HCT116 (cell line): Measurements from ENCODE around the gene CDCA4. TPM values are rescaled to one million over a fixed set of nuclear protein-coding genes. Genes with fewer than 3 reads are reported as not detected.

Experiments used
- ATAC-seq: fragments of 200-7000 bp; cut with Tn5 transposase; 2 replicates; pipeline ENCODE4 v1.9.1; 2020; ENCODE audit warnings: mild to moderate bottlenecking, moderate library complexity
- BruUV-seq: library from RNA; stranded (reverse); fragments of 400-500 nt; replicated peaks from 2 replicates; lab custom pipeline; 2021; lab: Mats Ljungman, UMichigan
- CTCF ChIA-PET: fragments of 300-600 bp; sonication (Branson Sonifier 250); formaldehyde crosslinking; loops from one replicate; lab custom pipeline; 2021; ENCODE audit warnings: antibody characterized with exemption; lab: Charles Lee
- POLR2A ChIA-PET: fragments of 300-600, 350-600 bp; sonication (Branson Sonifier 250); formaldehyde crosslinking; loops from one replicate; lab custom pipeline; 2021; ENCODE audit warnings: antibody characterized with exemption; lab: Charles Lee
- RAD21 ChIA-PET, 2 experiments: fragments of 300-600 bp; sonication (Branson Sonifier 250); formaldehyde crosslinking; loops; one replicate each; lab custom pipeline; 2023; ENCODE audit warnings: low total read pairs in 2 of 2; ENCODE audit not compliant: uncharacterized antibody in 2 of 2, unreplicated experiment in 2 of 2, low non-redundant PET in 1 of 2; lab: Charles Lee
- DNase-seq: peaks from one replicate; pipeline ENCODE4 v3.0.0-alpha.2; 2010; ENCODE audit warnings: low read depth, low spot score
- H2AFZ ChIP-seq: fragments of 200-600 bp; shearing (Covaris generic), sonication (generic); 2 replicates; pipeline ENCODE4 v1.6.1; 2017; ENCODE audit warnings: low read depth, mixed run types, mixed read lengths, antibody characterized with exemption, low read length; ENCODE audit not compliant: poor library complexity, severe bottlenecking
- H3K27ac ChIP-seq: 2 replicates; pipeline ENCODE4 v1.5.1; 2012; ENCODE audit warnings: low read depth, low read length
- H3K27me3 ChIP-seq: fragments of 200-600 bp; sonication (generic); 2 replicates; pipeline ENCODE4 v1.6.1; 2016; ENCODE audit warnings: mixed run types, low read length, mixed read lengths; ENCODE audit not compliant: insufficient read depth
- H3K36me3 ChIP-seq, 2 experiments: fragments of 200-500 bp in 1 of 2; fragments of 200-600 bp in 1 of 2; sonication (Bioruptor generic) in 1 of 2; sonication (generic) in 1 of 2; 2 replicates each; pipeline versions ENCODE4 v1.5.1 to v1.6.1; 2014 to 2016; ENCODE audit warnings: low read length in 2 of 2, inconsistent platforms in 1 of 2, mixed read lengths in 1 of 2, mixed run types in 1 of 2; ENCODE audit not compliant: insufficient read depth in 2 of 2, control insufficient read depth in 1 of 2
- H3K4me1 ChIP-seq, 2 experiments: fragments of 200-600 bp in 1 of 2; sonication (generic) in 1 of 2; 2 replicates each; pipeline versions ENCODE4 v1.5.1 to v1.6.1; 2012 to 2017; ENCODE audit warnings: low read length in 2 of 2, inconsistent platforms in 1 of 2, mild to moderate bottlenecking in 1 of 2, mixed read lengths in 1 of 2, mixed run types in 1 of 2, moderate library complexity in 1 of 2; ENCODE audit not compliant: insufficient read depth in 2 of 2, control insufficient read depth in 1 of 2
- H3K4me2 ChIP-seq: fragments of 200-600 bp; sonication (generic); 2 replicates; pipeline ENCODE4 v1.6.1; 2017; ENCODE audit warnings: mixed run types, low read length, mixed read lengths
- H3K4me3 ChIP-seq, 2 experiments: fragments of 200-600 bp in 1 of 2; sonication (generic) in 1 of 2; replicated peaks in 1 of 2; 2 replicates each; pipeline ENCODE4 v1.5.1; 2011 to 2016; ENCODE audit warnings: low read length in 2 of 2, control low read depth in 1 of 2, low read depth in 1 of 2, mild to moderate bottlenecking in 1 of 2, mixed read lengths in 1 of 2, mixed run types in 1 of 2
- H3K79me2 ChIP-seq: fragments of 200-600 bp; sonication (generic); 2 replicates; pipeline ENCODE4 v1.6.1; 2017; ENCODE audit warnings: mild to moderate bottlenecking, mixed run types, low read length, moderate library complexity, mixed read lengths; ENCODE audit not compliant: insufficient read depth
- H3K9ac ChIP-seq: fragments of 200-600 bp; sonication (generic); 2 replicates; pipeline ENCODE4 v1.6.1; 2016; ENCODE audit warnings: low read length, mixed read lengths
- H3K9me2 ChIP-seq: fragments of 200-600 bp; sonication (generic), shearing (Covaris generic); 2 replicates; pipeline ENCODE4 v1.6.1; 2017; ENCODE audit warnings: mixed run types, mild to moderate bottlenecking, moderate library complexity; ENCODE audit not compliant: insufficient read depth
- H3K9me3 ChIP-seq, 2 experiments: fragments of 200-500 bp in 1 of 2; fragments of 200-600 bp in 1 of 2; sonication (Bioruptor generic) in 1 of 2; sonication (generic) in 1 of 2; 2 replicates each; pipeline ENCODE4 v1.6.1; 2014 to 2017; ENCODE audit warnings: low read length in 2 of 2, mixed read lengths in 2 of 2, inconsistent platforms in 1 of 2, low read depth in 1 of 2, mild to moderate bottlenecking in 1 of 2, mixed run types in 1 of 2, moderate library complexity in 1 of 2; ENCODE audit not compliant: control insufficient read depth in 1 of 2, insufficient read depth in 1 of 2
- H4K20me1 ChIP-seq: fragments of 200-600 bp; sonication (generic), shearing (Covaris generic); 2 replicates; pipeline ENCODE4 v1.6.1; 2017; ENCODE audit warnings: mixed run types, mild to moderate bottlenecking, moderate library complexity; ENCODE audit not compliant: insufficient read depth
- CEBPB ChIP-seq: IDR thresholded peaks from 2 replicates; pipeline ENCODE4 v1.6.1; 2012; ENCODE audit warnings: low read depth
- CTCF ChIP-seq, 3 experiments: fragments of 200-600 bp in 1 of 3; sonication (generic) in 1 of 3; IDR thresholded peaks in 2 of 3; conservative IDR thresholded peaks in 1 of 3; 2 replicates each; pipeline ENCODE4 v1.5.1; 2012 to 2017; ENCODE audit warnings: low read depth in 2 of 3, low read length in 2 of 3, antibody characterized with exemption in 1 of 3, borderline replicate concordance in 1 of 3, control low read depth in 1 of 3, mild to moderate bottlenecking in 1 of 3, mixed read lengths in 1 of 3, mixed run types in 1 of 3, moderate library complexity in 1 of 3; ENCODE audit not compliant: insufficient read depth in 1 of 3
- EGR1 ChIP-seq: IDR thresholded peaks from 2 replicates; pipeline ENCODE4 v1.6.1; 2012; ENCODE audit warnings: low read depth
- POLR2A ChIP-seq: IDR thresholded peaks from 2 replicates; pipeline ENCODE4 v1.7.0; 2011; ENCODE audit warnings: borderline replicate concordance; ENCODE audit not compliant: insufficient read depth, insufficient read length; ENCODE audit errors: extremely low read depth
- POLR2AphosphoS5 ChIP-seq: IDR thresholded peaks from 2 replicates; pipeline ENCODE4 v1.6.1; 2011; ENCODE audit warnings: mild to moderate bottlenecking, low read depth, low read length, moderate library complexity
- RAD21 ChIP-seq: IDR thresholded peaks from 2 replicates; pipeline ENCODE4 v1.6.1; 2012; ENCODE audit warnings: low read depth, mild to moderate bottlenecking
- SRF ChIP-seq: IDR thresholded peaks from 2 replicates; pipeline ENCODE4 v1.6.1; 2012; ENCODE audit warnings: low read depth
- ZFX ChIP-seq: fragments of 450-650 bp; IDR thresholded peaks from 2 replicates; pipeline ENCODE4 v1.6.1; 2017
- intact Hi-C: fragments of 100-400 bp; cut with micrococcal nuclease; formaldehyde crosslinking; loops from 2 replicates; pipeline ENCODE4 v1.10.0; 2022
- total RNA-seq: library from RNA; stranded (reverse); gene quantifications from one replicate; pipeline ENCODE4 v1.2.1, GENCODE V29; 2021; ENCODE audit not compliant: unreplicated experiment
- TF ChIP-seq, protein P1 (sequence below): IDR thresholded peaks from 2 replicates; pipeline ENCODE4 v1.6.1; 2012

CDCA4 gene
- total RNA-seq, 1 experiment from 2014 or later = 62.4 TPM

GRCh38 chr14:105067140-105067968 is 46.5 kb upstream of the CDCA4 start:
- no peaks in the 10 kb centered on the region for H3K9me2 ChIP-seq
- H3K79me2 ChIP-seq = no peaks in the 10 kb centered on the region
- ChIA-PET CTCF (no interaction called here), POLR2A (no interaction called here), RAD21 (no interaction called here)
- peak overlapping the region; percentile 16 for H3K4me2 ChIP-seq
- BruUV-seq = no TSS peak
- no peak overlapping the region for H2AFZ ChIP-seq
- no peak overlapping the region for H3K9ac ChIP-seq
- H3K27ac ChIP-seq = no peak overlapping the region
- TF ChIP-seq CEBPB (no peak), ZFX (no peak), CTCF (IDR thresholded peaks at IDR 0.05 in 2 of 3, conservative IDR thresholded peaks at IDR 0.05 in 1 of 3; ENCODE audit: borderline replicate concordance in 1 of 3, insufficient read depth in 1 of 3, low read depth in 2 of 3, low read length in 2 of 3) (no peak), RAD21 (no peak), SRF (no peak), POLR2AphosphoS5 (no peak), EGR1 (no peak), POLR2A (no peak)
- TF ChIP-seq, protein P1, sequence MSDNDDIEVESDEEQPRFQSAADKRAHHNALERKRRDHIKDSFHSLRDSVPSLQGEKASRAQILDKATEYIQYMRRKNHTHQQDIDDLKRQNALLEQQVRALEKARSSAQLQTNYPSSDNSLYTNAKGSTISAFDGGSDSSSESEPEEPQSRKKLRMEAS = no peak
- peak; percentile 30; the same call in 1 of the 2 replicates for ATAC-seq
- no peak for DNase-seq
- intact Hi-C loops = no loop called here
- no peaks in the 10 kb centered on the region for H3K27me3 ChIP-seq
- H3K9me3 ChIP-seq = no peaks in the 10 kb centered on the region
- H3K4me1 ChIP-seq = peaks cover 0 to 37% of the 10 kb centered on the region in 2 experiments; a peak in 3 of 4 replicates
- no peaks in the 10 kb centered on the region for H4K20me1 ChIP-seq
- H3K36me3 ChIP-seq = no peaks in the 10 kb centered on the region
- H3K4me3 ChIP-seq = no peak overlapping the region
